ENCODE measurements around the gene BRCA1. TPM values are rescaled to one million over a fixed set of nuclear protein-coding genes. Genes with fewer than 3 reads are reported as not detected.

BRCA1 gene
- total and polyA plus RNA-seq, 2 donors (not counting 1 experiment from before 2014, with no cell fraction given) = 2.4 to 7.2 TPM

- Histone ChIP-seq H3K4me2 (replicated peaks; ENCODE audit: low read depth, low read length, poor library complexity, severe bottlenecking) (peak within 1 kb of the TSS; percentile 93), H3K9me3 (ENCODE audit: control extremely low read depth in 1 of 3, control insufficient read depth in 2 of 3, insufficient read depth in 1 of 3, low read length in 2 of 3) (no peaks in the 10 kb centered on the region), H3K27ac (ENCODE audit: low read length in 2 of 2) (peak within 1 kb of the TSS; percentile 100), H3K79me2 (ENCODE audit: control insufficient read depth, insufficient read depth, low read length) (peaks cover 67% of the 10 kb centered on the region), H3K9ac (ENCODE audit: low read length) (peak within 1 kb of the TSS; percentile 99), H4K20me1 (ENCODE audit: control insufficient read depth, insufficient read depth, low read length, poor library complexity, severe bottlenecking) (no peaks in the 10 kb centered on the region), H3K4me1 (ENCODE audit: control insufficient read depth in 2 of 2, insufficient read depth in 2 of 2, low read length in 2 of 2) (peaks cover 20 to 39% of the 10 kb centered on the region in 2 donors), H3K36me3 (replicated peaks in 1 of 2; ENCODE audit: control extremely low read depth in 1 of 2, control insufficient read depth in 1 of 2, extremely low read depth in 1 of 2, insufficient read depth in 2 of 2, low read length in 1 of 2) (peaks cover 0 to 3% of the 10 kb centered on the region in 2 experiments), H2AFZ (ENCODE audit: insufficient read depth, low read depth, low read length, poor library complexity, severe bottlenecking) (peak within 1 kb of the TSS; percentile 86), H3K27me3 (replicated peaks in 1 of 4; ENCODE audit: control extremely low read depth in 1 of 4, control insufficient read depth in 3 of 4, insufficient read depth in 4 of 4, low read length in 3 of 4) (no peaks in the 10 kb centered on the region), H3K4me3 (ENCODE audit: control extremely low read depth in 1 of 5, extremely low read depth in 1 of 5, insufficient read depth in 1 of 5, low read depth in 2 of 5, low read length in 4 of 5) (peak within 1 kb of the TSS; percentile 70 to 99 (median 90))
- ChIA-PET POLR2A (interaction anchor here (0.7 to 1.8 kb wide), 10 partner anchors 41 to 313 kb away, joined by 3 to 29 read pairs (median 6); partner anchors contain the start of genes BRCA1, DHX8, RPL27 and TMEM106A), CTCF (interaction anchor here (0.5 to 2.0 kb wide), 12 partner anchors 41 to 593 kb away, joined by 3 to 10 read pairs (median 4); partner anchors contain the start of genes DHX8, PSMC3IP, RPL27 and TMEM106A)
- Mint-ChIP-seq H3K27me3 (no peaks in the 10 kb centered on the region), H3K4me1 (peaks cover 28% of the 10 kb centered on the region), H3K4me3 (no peak within 1 kb of the TSS), H3K9me3 (ENCODE audit: insufficient read depth) (no peaks in the 10 kb centered on the region), H3K27ac (no peak within 1 kb of the TSS)
- ATAC-seq (ENCODE audit: low read depth) (peak; percentile 77), DNase-seq (peak; percentile 99)
- TF ChIP-seq CTCF (IDR thresholded peaks at IDR 0.05) (no peak), EZH2 (IDR thresholded peaks at IDR 0.05; ENCODE audit: borderline replicate concordance, insufficient read depth, low read depth, low read length, poor library complexity, severe bottlenecking) (no peak)
- intact Hi-C loops (cut with micrococcal nuclease) = loop anchor here (1.0 to 2.0 kb wide), 8 partner anchors 40 to 634 kb away; partner anchors contain the start of genes BRCA1, IFI35, NAGLU and TMEM106A
- 2% methylated on average over 39 of the region's 41 CpGs for WGBS (ENCODE audit: insufficient coverage)
Observed at GRCh38 chr17:43170766-43171585, 45.8 kb upstream of the BRCA1 start, which contains the start of gene NBR1. Gene NBR1, plus strand, starts transcription at chr17:43171214. Its CDS starts 4,586 bp downstream, at chr17:43175800.
